Stimulated activated CD4-positive, alpha-beta T cell treated with anti-CD3 and anti-CD28 coated beads, Interleukin-2, amount 100 ng/mL, for 24 hours (primary cell): Measurements from ENCODE around the gene ITGAV.

ENCODE experiments used
- DNase-seq, 2 donors: peaks; one replicate each; pipeline ENCODE4 v3.0.0-alpha.2; 2020

The ITGAV gene

GRCh38 chr2:186726938-186727337, 137.1 kb downstream of the ITGAV start:
- DNase-seq: no peak

- DNase-seq: no peak
These were observed 138.8 kb downstream of the ITGAV start for GRCh38 chr2:186728631-186729030.
